T-helper 1 cell treated with Interleukin-12 subunit alpha and Interleukin-12 subunit beta and Interleukin-4 antibody, amounts not matched to agents 30 ng/mL and 1 ng/mL, for 36 hours (primary cell): Measurements from ENCODE around the gene ZYX. TPM values are rescaled to one million over a fixed set of nuclear protein-coding genes. Genes with fewer than 3 reads are reported as not detected.

Experiments used
- total RNA-seq: library from RNA; stranded (reverse); gene quantifications from 2 replicates; pipeline ENCODE4 v1.2.3, GENCODE V29; 2022

Gene ZYX
- total RNA-seq, 1 donor from 2014 or later = 162 TPM

Other genes with a start within 250 kb of the ZYX start
- not detected in 2 replicates for gene PIP, start 249.3 kb upstream of the ZYX start, total RNA-seq
- not detected in 2 replicates for gene TAS2R39, start 197.9 kb upstream of the ZYX start, total RNA-seq
- gene TAS2R40, start 159.3 kb upstream of the ZYX start, total RNA-seq = not detected in 2 replicates
- gene GSTK1, start 117.9 kb upstream of the ZYX start, total RNA-seq = 327 and 328 TPM in 2 replicates
- gene TMEM139, start 96.4 kb upstream of the ZYX start, total RNA-seq = 0.32 and 1.0 TPM in 2 replicates
- gene CASP2, start 93.0 kb upstream of the ZYX start, total RNA-seq = 103 TPM in 2 replicates
- gene CLCN1, start 65.2 kb upstream of the ZYX start, total RNA-seq = 0.07 TPM in 2 replicates
- 0.37 TPM in 2 replicates for gene FAM131B, start 18.6 kb upstream of the ZYX start, total RNA-seq
- gene EPHA1, start 27.5 kb downstream of the ZYX start, total RNA-seq = 0.20 and 0.66 TPM in 2 replicates
- gene TAS2R60, start 62.1 kb downstream of the ZYX start, total RNA-seq = not detected in 2 replicates
- gene TAS2R41, start 96.5 kb downstream of the ZYX start, total RNA-seq = not detected in 2 replicates
- 1.9 and 2.5 TPM in 2 replicates for gene CTAGE15, start 190.5 kb downstream of the ZYX start, total RNA-seq
- gene TCAF2, start 239.6 kb downstream of the ZYX start, total RNA-seq = 28.7 and 31.2 TPM in 2 replicates